ENCODE results near the gene BTC.

BTC gene

GRCh38 chr4:74796631-74797030 is 2.3 kb upstream of the BTC start:
- Histone ChIP-seq H3K36me3 (ENCODE audit: control insufficient read depth, insufficient read depth, low read length) (no peaks in the 10 kb centered on the region), H3K27me3 (replicated peaks; ENCODE audit: control insufficient read depth, insufficient read depth, low read length) (peaks cover 4% of the 10 kb centered on the region), H3K4me3 (replicated peaks; ENCODE audit: low read depth, low read length) (no peak overlapping the region)
- TF ChIP-seq CTCF (IDR thresholded peaks at IDR 0.05; ENCODE audit: insufficient read depth, low read length, poor library complexity, severe bottlenecking) = no peak
- no peak for DNase-seq (ENCODE audit: extremely low read depth, insufficient read length)

GRCh38 chr4:74793757-74794381 is 454 bp downstream of the BTC start:
- no peaks in the 10 kb centered on the region for H3K36me3 ChIP-seq (ENCODE audit: control insufficient read depth, insufficient read depth, low read length)
- H3K4me3 ChIP-seq (replicated peaks; ENCODE audit: low read depth, low read length) = peak overlapping the region; percentile 20
- TF ChIP-seq CTCF (IDR thresholded peaks at IDR 0.05; ENCODE audit: insufficient read depth, low read length, poor library complexity, severe bottlenecking) = peak; percentile 42
- H3K27me3 ChIP-seq (replicated peaks; ENCODE audit: control insufficient read depth, insufficient read depth, low read length) = peaks cover 4% of the 10 kb centered on the region
- peak; percentile 31 for DNase-seq (ENCODE audit: extremely low read depth, insufficient read length)

GRCh38 chr4:74790652-74791051 is 3.7 kb downstream of the BTC start:
- no peak for DNase-seq (ENCODE audit: extremely low read depth, insufficient read length)
- Histone ChIP-seq H3K27me3 (replicated peaks; ENCODE audit: control insufficient read depth, insufficient read depth, low read length) (peaks cover 4% of the 10 kb centered on the region), H3K36me3 (ENCODE audit: control insufficient read depth, insufficient read depth, low read length) (no peaks in the 10 kb centered on the region), H3K4me3 (replicated peaks; ENCODE audit: low read depth, low read length) (no peak overlapping the region)
- no peak for TF ChIP-seq CTCF (IDR thresholded peaks at IDR 0.05; ENCODE audit: insufficient read depth, low read length, poor library complexity, severe bottlenecking)

DNA sequence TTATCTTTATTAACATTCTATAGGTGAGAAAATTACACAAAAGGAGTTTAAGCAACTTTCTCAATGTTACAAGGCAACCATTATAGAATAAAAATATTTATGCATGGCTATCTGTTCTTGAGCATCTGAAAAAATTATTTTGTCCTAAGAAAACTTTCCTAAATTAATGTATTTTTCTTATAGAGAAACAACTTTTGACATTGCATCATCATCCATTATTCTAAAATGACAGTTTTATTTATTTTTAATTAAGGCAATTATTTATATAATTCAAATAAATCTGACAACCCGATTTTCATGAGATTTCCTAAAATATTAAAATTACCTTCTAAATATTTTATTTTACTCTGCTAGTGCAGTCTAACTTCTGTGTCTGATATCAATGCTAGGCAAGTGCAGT is 4.8 kb downstream of the BTC start:
- Histone ChIP-seq H3K4me3 (replicated peaks; ENCODE audit: low read depth, low read length) (no peak overlapping the region), H3K36me3 (ENCODE audit: control insufficient read depth, insufficient read depth, low read length) (no peaks in the 10 kb centered on the region), H3K27me3 (replicated peaks; ENCODE audit: control insufficient read depth, insufficient read depth, low read length) (peaks cover 3% of the 10 kb centered on the region)
- DNase-seq (ENCODE audit: extremely low read depth, insufficient read length) = no peak
- TF ChIP-seq CTCF (IDR thresholded peaks at IDR 0.05; ENCODE audit: insufficient read depth, low read length, poor library complexity, severe bottlenecking) = no peak

DNA sequence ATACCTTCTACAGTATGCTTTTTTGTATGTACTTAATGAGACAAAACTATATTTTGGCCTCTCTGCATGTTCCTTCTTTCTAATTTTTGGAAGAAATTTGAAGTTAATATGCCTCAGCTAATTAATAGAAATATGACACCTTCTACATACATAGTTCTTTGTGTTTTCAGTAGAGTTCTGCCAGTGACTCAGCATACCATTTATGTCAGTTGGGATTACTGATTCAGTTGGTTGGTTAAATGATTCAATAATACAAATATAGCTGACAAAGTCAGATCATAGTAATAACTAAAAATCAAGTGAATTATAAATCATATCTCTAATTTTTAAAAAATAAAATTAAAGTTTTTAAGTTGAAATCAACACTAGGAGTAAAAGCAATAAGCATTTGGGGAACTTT is 16.8 kb downstream of the BTC start:
- H3K4me3 ChIP-seq (replicated peaks; ENCODE audit: low read depth, low read length) = no peak overlapping the region
- no peaks in the 10 kb centered on the region for H3K36me3 ChIP-seq (ENCODE audit: control insufficient read depth, insufficient read depth, low read length)
- TF ChIP-seq CTCF (IDR thresholded peaks at IDR 0.05; ENCODE audit: insufficient read depth, low read length, poor library complexity, severe bottlenecking) = no peak
- no peaks in the 10 kb centered on the region for H3K27me3 ChIP-seq (replicated peaks; ENCODE audit: control insufficient read depth, insufficient read depth, low read length)
- DNase-seq (ENCODE audit: extremely low read depth, insufficient read length) = no peak

GRCh38 chr4:74772783-74773182 is 21.5 kb downstream of the BTC start:
- Histone ChIP-seq H3K4me3 (replicated peaks; ENCODE audit: low read depth, low read length) (no peak overlapping the region), H3K27me3 (replicated peaks; ENCODE audit: control insufficient read depth, insufficient read depth, low read length) (no peaks in the 10 kb centered on the region), H3K36me3 (ENCODE audit: control insufficient read depth, insufficient read depth, low read length) (no peaks in the 10 kb centered on the region)
- no peak for DNase-seq (ENCODE audit: extremely low read depth, insufficient read length)
- no peak for TF ChIP-seq CTCF (IDR thresholded peaks at IDR 0.05; ENCODE audit: insufficient read depth, low read length, poor library complexity, severe bottlenecking)
